ENCODE measurements around the gene PRKAR1B.

PRKAR1B gene

GRCh38 chr7:572416-573268 lies 154.4 kb downstream of the PRKAR1B start:
- peak; percentile 45 for DNase-seq (ENCODE audit: low read depth, low spot score)

- no peak for DNase-seq (ENCODE audit: low read depth, low spot score)
Observed at GRCh38 chr7:571718-572415, 155.2 kb downstream of the PRKAR1B start.

- DNase-seq (ENCODE audit: low read depth, low spot score), result no peak
Observed at GRCh38 chr7:571096-571717, 155.9 kb downstream of the PRKAR1B start.

GRCh38 chr7:570801-571070 lies 156.3 kb downstream of the PRKAR1B start:
- no peak for DNase-seq (ENCODE audit: low read depth, low spot score)

GRCh38 chr7:569996-570800 lies 156.9 kb downstream of the PRKAR1B start:
- DNase-seq (ENCODE audit: low read depth, low spot score), result no peak

GRCh38 chr7:569071-569855 lies 157.8 kb downstream of the PRKAR1B start:
- no peak for DNase-seq (ENCODE audit: low read depth, low spot score)

- DNase-seq (ENCODE audit: low read depth, low spot score), result no peak
Observed at GRCh38 chr7:568031-568951, 158.8 kb downstream of the PRKAR1B start.

GRCh38 chr7:567305-567883 lies 159.7 kb downstream of the PRKAR1B start:
- no peak for DNase-seq (ENCODE audit: low read depth, low spot score)

- DNase-seq (ENCODE audit: low read depth, low spot score), result no peak
Observed at GRCh38 chr7:566100-566499, 161.0 kb downstream of the PRKAR1B start.

GRCh38 chr7:564176-564865 lies 162.8 kb downstream of the PRKAR1B start:
- no peak for DNase-seq (ENCODE audit: low read depth, low spot score)

- DNase-seq (ENCODE audit: low read depth, low spot score), result no peak
Observed at GRCh38 chr7:563629-564170, 163.4 kb downstream of the PRKAR1B start.

- DNase-seq (ENCODE audit: low read depth, low spot score), result no peak
Observed at GRCh38 chr7:562789-563628, 164.1 kb downstream of the PRKAR1B start.

- no peak for DNase-seq (ENCODE audit: low read depth, low spot score)
Observed at GRCh38 chr7:562374-562675, 164.8 kb downstream of the PRKAR1B start.

- no peak for DNase-seq (ENCODE audit: low read depth, low spot score)
Observed at GRCh38 chr7:561631-562373, 165.3 kb downstream of the PRKAR1B start.

GRCh38 chr7:560966-561630 lies 166.0 kb downstream of the PRKAR1B start:
- no peak for DNase-seq (ENCODE audit: low read depth, low spot score)

- DNase-seq (ENCODE audit: low read depth, low spot score), result no peak
Observed at GRCh38 chr7:559396-559705, 167.7 kb downstream of the PRKAR1B start.

GRCh38 chr7:557558-557881 lies 169.6 kb downstream of the PRKAR1B start:
- DNase-seq (ENCODE audit: low read depth, low spot score), result no peak
